OCI-LY1 (cell line): Measurements from ENCODE around the gene BHLHE41.

Experiments
- CTCF ChIP-seq: fragments of 200-600 bp; sonication (generic), shearing (Covaris generic); IDR thresholded peaks from 2 replicates; pipeline ENCODE4 v1.5.1; 2017; ENCODE audit warnings: mild to moderate bottlenecking, antibody characterized with exemption, low read length, moderate library complexity, mixed read lengths
- EZH2 ChIP-seq: fragments of 200-600 bp; sonication (generic), shearing (Covaris generic); IDR thresholded peaks from 2 replicates; pipeline ENCODE4 v1.8.0; 2017; ENCODE audit warnings: borderline replicate concordance, mixed run types, mild to moderate bottlenecking, antibody characterized with exemption, low read length, moderate library complexity, mixed read lengths

- TF ChIP-seq EZH2, result no peak
- TF ChIP-seq CTCF, result no peak
These were observed 5.9 kb upstream of the BHLHE41 start for GRCh38 chr12:26130728-26131127.
